DOHH2 (cell line): ENCODE results near the gene YTHDC1.

ENCODE experiments used
- EZH2phosphoT487 ChIP-seq: fragments of 200-600 bp; sonication (generic); IDR thresholded peaks from 2 replicates; pipeline ENCODE4 v1.6.1; 2017; ENCODE audit warnings: borderline replicate concordance, mild to moderate bottlenecking, antibody characterized with exemption, low read length, moderate library complexity, mixed read lengths
- TF ChIP-seq, protein P1 (sequence below): fragments of 200-600 bp; sonication (generic); IDR thresholded peaks from one replicate; pipeline ENCODE4 v1.5.1; 2014; ENCODE audit warnings: antibody characterized with exemption, mild to moderate bottlenecking, low read depth, low read length; ENCODE audit not compliant: poor library complexity, severe bottlenecking

DNA sequence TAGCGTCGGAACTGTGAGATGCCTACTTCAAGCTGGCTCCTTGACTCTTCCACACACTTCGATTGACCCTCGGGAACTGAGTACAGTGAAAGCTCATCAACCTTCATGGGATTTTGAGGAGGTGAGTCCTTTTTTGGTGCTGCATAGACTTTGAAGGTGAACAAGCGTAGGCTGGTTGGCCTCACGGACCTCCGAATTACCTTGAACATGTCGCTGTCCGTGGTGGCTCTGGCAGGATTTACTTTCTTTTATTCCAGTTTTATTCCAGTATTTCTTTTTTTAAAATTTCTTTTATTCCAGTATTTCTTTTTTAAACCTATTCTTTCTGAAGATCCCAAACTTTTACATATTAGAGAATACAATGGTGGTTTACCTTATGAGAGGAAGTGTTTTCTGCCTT is 45.2 kb downstream of the YTHDC1 start:
- TF ChIP-seq, protein P1, sequence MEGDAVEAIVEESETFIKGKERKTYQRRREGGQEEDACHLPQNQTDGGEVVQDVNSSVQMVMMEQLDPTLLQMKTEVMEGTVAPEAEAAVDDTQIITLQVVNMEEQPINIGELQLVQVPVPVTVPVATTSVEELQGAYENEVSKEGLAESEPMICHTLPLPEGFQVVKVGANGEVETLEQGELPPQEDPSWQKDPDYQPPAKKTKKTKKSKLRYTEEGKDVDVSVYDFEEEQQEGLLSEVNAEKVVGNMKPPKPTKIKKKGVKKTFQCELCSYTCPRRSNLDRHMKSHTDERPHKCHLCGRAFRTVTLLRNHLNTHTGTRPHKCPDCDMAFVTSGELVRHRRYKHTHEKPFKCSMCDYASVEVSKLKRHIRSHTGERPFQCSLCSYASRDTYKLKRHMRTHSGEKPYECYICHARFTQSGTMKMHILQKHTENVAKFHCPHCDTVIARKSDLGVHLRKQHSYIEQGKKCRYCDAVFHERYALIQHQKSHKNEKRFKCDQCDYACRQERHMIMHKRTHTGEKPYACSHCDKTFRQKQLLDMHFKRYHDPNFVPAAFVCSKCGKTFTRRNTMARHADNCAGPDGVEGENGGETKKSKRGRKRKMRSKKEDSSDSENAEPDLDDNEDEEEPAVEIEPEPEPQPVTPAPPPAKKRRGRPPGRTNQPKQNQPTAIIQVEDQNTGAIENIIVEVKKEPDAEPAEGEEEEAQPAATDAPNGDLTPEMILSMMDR = no peak
- TF ChIP-seq EZH2phosphoT487 = no peak
